Endometrial microvascular endothelial cells (primary cell): ENCODE measurements around the gene CLPSL2. TPM values are rescaled to one million over a fixed set of nuclear protein-coding genes. Genes with fewer than 3 reads are reported as not detected.

Experiments used
- in situ Hi-C: cut with HindIII; loops from 2 replicates; pipeline ENCODE4 v1.10.0; 2017; ENCODE audit warnings: low sequenced_read_pairs, low pct_unique_long_range_greater_than_20kb; ENCODE audit errors: inconsistent ontology term
- total RNA-seq: library from RNA; depleted of rRNA; stranded (reverse); fragments of >200 nt; gene quantifications from one replicate; pipeline ENCODE4 v1.2.3, GENCODE V29; 2015; ENCODE audit errors: inconsistent ontology term

The CLPSL2 gene
- total RNA-seq, 1 donor from 2014 or later, result not detected

DNA sequence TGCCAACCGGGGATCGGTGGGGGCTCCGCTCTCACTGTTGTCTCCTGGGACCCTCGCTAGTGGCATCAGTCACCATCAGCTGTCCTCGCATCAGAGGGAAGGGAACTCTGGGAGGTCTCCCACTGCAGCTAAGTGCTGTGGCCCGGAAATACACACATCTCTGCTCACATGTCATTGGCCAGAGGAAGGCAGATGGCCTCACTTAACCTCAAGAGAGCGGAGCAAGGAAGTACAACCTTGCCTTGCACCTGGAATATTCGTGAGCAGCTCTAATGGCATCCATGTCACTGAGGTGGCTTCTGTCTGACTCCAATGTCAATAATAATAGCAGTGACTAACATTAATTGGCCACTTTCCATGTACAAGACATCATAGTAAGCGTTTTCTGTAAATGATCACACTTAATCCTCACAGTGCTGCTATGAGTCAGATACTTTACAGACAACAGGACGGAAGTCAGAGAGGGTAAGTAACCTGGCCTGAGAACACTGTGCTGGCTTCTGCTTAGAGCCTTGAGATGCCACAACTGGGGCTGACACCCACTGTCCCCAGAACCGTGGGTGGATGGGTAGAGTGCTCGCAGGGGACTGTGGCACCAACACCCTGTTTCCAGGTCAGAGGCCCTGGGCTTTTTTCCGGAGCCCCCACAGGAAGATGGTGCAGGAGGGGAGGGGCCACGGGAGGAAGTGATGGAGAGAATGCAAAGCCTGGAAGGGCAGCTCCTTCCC lies 34.7 kb downstream of the CLPSL2 start:
- in situ Hi-C loops, result no loop called here

DNA sequence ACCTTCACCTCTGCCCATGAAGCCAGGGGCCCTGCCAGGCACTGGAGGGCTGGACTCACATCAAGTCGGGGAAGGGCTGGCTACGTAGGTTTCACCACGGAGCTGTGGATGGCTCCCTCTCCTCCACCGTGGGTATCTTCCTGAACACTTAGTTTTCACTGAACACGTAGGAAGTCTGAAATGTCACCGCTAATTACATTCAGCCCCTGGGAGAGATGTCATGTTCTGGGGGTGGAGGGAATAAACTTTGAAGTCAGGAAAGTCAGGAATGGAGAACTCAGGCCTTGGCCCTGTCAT lies 35.2 kb downstream of the CLPSL2 start:
- in situ Hi-C loops, result no loop called here

DNA sequence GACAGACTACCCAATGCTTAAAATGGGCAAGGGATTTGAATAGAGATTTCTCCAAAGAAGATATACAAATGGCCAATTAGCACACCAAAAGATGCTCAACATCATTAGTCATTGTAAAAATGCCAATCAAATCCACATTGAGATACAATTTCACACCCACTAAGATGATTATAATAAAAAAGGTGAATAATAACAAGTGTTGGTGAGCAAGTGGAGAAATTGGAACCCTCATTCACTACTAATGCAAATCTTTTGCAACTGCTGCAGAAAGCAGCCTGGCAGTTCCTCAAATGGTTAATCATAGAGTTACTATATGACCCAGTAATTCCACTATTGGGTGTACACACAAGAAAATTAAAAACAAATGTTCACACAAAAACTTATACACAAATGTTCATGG lies 41.1 kb downstream of the CLPSL2 start:
- in situ Hi-C loops, result no loop called here

DNA sequence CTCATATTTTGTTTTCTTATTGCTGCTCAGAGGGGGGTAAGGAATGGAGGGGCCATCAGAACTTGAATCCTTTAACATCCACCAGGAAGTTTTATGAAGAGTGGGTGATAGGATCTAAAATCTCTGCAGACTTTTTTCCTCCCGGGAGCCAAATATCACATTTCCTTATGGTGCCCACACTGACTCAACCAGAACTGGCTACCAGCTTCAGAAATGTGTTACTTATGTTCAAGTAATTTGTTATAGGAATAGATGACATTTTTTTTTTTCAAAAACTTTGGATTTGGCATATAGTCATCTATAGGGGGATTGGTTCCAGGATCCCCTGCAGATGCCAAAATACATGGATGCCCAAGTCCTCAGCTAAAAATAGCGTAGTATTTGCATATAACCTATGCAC lies 47.2 kb downstream of the CLPSL2 start:
- in situ Hi-C loops, result no loop called here

DNA sequence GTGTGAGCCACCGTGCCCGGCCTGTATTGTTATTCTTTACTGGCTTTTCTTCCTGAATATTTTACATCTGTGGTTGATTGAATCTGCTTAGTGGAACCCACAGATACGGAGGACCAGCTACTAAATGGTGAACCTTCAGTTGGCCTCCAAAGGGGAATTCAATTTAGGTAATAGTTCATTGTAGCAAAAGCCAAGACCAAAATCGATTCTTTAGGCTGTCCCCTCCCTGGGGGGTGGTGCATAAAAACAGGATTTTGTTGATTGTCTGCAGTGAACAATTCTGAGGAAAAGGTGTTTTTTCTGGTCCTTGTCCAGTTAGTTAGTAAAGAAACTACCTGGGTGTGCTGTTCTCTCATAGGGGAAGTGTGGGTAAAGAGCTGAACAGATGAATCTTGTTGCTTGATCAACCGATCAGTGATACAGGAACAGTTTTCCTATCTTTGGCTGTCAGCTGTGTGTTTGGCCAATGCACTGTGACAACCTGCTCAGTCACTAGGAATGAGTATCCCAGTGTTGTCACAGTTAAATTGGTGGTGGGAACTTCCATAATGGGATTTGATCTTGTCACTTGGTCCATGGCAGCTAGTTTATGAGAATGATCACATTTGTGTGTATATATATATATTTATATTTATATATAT lies 48.3 kb downstream of the CLPSL2 start:
- in situ Hi-C loops, result no loop called here

Other genes with a start within 250 kb of the CLPSL2 start
- gene FKBP5, start 87.7 kb upstream of the CLPSL2 start, total RNA-seq, result 67.3 TPM
- 0.93 TPM for gene ARMC12, start 39.6 kb upstream of the CLPSL2 start, total RNA-seq
- gene CLPSL1, start 4.4 kb downstream of the CLPSL2 start, total RNA-seq, result not detected
- gene CLPS, start 20.7 kb downstream of the CLPSL2 start, total RNA-seq, result not detected
- gene LHFPL5, start 28.8 kb downstream of the CLPSL2 start, total RNA-seq, result not detected
- 91.6 TPM for gene SRPK1, start 144.5 kb downstream of the CLPSL2 start, total RNA-seq
- gene SLC26A8, start 248.0 kb downstream of the CLPSL2 start, total RNA-seq, result not detected